Cortex of kidney (tissue), 1 donor: ENCODE data around the gene PSAP.

Experiments used
- DNase-seq: peaks from one replicate; lab custom pipeline; 2025; lab: John Stamatoyannopoulos, UW

Gene PSAP

DNA sequence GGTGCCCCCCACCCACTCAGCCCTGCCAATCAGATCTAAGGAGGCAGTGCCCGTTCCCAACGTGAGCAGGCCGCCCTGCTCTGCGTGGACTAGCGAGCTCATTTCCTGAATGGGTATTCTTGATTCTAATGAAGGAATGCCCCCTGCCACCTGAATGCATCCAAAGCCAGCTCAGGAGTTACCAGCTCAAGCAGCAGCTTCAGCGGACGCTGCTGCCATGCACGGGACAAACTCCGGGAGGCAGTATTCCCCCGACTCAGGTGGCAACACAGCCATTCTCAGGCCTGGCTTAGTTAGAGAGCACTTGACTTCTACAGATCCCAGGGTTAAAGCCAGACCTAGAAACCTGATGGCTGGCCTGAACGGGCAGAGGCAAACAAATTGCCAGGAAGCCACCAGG is 25.8 kb downstream of the PSAP start:
- no peak for DNase-seq

DNA sequence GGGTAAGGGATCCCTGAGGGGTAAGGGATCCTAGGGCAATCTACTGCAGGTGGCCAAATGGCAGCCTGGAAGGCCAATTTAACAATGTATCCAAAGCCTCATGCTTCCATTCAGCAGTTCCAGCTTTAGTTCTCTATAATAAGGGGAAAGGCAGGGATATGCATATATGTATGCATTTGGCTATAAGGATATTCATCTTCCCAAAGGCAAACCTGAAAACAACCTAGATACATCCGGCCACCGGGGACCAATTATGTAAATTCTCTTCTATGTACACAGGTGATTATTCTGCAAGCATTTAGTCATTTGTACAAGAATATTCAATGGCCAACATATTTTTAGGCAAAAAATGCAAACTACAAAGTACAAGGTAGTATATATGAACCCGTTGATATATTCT is 26.7 kb downstream of the PSAP start:
- no peak for DNase-seq

DNA sequence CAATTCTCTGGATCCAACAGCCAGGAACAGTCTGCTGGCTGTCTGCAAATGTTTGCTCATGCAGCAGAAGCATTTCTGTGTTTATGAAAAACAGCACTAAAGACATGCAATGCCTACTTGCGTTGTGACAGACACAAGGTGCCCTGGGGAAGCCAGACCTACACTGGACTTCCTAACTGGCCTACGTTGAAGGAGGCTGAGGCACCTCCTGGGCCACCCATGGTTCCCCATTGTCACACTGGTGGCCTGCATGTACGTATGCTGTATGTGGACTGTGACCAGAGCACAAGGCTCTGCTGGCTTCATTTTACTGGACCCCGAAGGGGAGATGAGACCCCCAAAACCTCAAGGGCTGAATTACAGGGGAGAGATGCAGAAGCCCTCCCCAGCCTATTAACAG is 27.7 kb downstream of the PSAP start:
- DNase-seq: no peak

DNA sequence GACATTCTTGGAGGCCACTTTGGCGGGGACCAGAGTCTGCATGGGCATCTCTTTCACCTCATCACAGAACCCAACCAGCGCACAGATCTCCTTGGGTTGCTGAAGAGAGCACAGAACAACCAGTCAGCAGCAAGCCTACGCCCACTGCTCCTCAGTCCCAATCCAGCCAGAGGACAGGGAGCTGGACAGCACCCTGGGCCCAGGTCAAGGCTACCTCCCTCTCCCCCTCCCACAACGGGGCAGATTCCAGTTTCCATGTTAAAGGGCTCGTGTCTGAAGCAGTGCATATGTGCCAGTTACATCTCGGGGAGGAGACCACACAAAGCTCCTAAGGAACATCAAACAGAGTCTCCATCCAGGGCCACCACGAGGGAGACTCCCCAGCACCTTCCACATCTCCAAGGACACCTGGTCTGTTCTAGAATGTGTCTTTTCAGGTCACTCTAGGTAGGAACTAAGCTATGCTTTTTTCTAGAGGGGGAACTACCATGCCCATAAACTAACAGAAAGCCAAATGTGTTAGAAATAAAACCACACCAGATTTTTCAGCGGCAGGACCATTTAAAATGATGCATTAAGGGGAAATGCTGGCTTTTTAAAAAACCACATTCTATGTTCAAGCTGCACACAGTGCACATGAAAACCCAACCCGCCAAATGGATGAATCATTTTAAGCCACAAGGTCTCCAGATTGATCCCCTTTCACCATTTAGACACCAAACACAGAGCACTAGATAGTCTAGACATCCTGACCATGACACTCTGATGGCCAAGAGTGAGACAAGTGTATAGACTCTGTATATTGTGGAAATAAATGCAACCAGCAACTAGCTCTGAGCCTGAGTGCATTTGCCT is 28.9 kb downstream of the PSAP start:
- no peak for DNase-seq

DNA sequence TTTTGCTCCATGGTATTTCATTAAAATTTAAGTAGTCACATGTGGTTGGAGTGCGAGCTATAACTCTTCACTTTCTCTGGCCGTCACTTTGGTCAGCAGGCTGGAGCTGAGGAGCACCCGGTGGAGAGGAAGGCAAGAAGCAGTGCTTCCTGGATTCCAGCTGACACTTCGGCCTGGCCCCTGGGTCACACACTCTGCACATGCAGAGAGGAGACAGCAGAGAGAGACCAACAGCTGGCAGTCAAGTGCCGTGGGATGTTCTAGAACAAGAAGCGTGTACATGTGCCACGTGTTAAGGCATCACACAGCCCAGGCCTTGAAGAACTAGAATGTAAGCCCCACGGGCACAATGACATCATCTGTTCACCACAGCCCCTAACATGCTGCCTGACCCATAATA is 30.1 kb downstream of the PSAP start:
- no peak for DNase-seq

DNA sequence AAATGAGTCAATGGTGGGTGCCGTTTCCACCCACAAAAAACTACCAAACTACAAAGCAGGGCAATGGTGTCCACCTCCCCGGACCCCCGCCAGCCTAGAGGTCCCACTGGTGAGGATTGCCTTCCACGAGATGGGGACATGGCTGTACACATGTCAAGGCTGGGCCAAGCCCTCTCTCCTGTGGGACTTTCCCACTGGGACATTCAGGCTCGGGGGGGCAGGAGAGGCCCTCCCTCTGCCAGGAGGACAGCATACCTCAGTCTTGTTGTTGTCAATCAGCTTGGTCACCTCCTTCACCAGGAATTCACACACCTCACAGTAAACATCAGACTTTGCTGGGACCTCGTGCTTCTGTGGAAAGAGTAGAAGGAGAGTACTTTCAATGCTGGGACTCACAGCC is 31.1 kb downstream of the PSAP start:
- DNase-seq: no peak

DNA sequence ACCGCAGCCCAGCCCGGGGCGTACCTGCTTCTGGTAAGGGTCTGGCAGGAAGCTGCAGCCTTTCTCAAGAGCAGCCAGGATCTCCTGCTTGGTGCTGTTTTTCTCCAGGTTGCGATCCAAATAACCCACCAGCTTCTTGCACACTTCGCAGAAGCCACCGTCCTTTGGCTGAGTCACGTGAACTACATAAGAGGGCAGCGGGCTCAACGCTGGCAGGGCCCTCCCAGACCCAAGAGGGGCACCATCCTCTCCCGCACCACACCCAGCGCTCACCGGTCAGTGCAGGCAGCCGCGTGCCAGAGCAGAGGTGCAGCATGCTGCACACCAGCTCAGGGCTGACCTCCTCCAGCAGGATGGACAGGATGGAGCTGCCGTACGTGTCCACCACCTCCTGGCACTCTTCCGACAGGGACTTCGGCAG is 31.6 kb downstream of the PSAP start:
- DNase-seq: no peak

DNA sequence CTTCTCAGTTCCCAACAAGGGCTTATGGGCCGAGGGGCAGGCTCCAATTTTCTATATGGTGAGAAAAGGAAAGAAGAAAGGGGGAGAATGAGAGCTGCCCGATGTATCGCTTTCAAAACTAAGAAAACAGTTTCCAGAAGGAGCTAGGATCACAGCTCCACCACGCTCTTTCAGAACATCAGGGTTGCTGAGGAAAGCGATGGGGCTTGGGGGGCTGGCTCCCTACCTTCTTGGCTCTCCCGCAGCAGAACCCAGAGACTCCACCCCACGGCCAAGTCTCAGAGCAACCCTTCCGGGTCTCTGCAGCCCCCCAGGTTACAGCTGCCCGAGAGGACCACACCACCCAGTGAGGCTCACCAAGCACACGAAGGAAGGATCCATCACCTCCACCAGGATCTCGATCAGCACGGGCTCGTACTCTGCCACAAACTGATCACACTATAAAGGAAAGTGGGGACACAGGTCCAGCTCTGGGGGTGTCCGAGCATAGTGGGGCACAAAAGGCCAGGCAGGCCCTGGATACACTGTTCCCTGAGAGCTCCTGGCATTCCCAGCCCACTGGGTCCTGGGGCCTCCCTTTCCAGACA is 32.3 kb downstream of the PSAP start:
- DNase-seq: no peak

DNA sequence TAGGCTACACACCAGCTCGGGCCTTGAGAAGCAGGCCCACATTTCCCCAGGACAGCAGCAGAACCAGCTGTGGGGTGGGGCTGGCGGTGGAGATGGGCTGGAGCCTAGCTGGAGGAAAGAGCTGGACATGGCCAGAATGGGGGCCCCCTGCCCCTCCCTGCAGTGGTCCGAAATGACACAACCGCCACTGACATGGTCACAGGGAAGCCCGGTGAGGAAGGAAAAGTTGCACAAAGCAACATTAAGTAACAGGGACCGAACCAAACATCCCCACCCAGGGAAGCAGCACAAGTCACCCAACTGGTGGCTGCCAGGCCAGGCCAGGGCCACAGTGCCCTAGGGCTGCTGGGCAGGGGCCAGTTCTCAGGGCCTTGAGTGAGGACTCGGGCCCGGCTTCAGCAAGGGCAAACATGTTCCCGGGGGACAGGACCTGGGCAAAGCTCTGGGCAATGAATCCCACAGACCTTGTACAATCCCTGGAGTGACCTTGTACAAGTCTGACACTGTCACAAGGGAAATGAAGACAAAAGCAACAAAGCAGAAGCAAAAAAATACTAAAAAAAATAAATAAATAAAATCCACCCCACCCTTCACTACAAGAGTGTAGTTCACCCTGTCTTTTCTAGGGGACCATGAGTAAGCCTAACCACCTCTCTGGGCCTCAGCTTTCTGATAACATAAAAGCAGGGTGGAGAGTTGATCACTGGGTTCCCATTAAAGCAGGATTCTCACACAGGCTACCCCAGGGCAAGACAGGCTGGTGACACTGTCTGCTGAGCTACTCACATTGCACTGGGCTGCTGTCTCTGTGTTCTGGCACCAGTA is 33.0 kb downstream of the PSAP start:
- no peak for DNase-seq

DNA sequence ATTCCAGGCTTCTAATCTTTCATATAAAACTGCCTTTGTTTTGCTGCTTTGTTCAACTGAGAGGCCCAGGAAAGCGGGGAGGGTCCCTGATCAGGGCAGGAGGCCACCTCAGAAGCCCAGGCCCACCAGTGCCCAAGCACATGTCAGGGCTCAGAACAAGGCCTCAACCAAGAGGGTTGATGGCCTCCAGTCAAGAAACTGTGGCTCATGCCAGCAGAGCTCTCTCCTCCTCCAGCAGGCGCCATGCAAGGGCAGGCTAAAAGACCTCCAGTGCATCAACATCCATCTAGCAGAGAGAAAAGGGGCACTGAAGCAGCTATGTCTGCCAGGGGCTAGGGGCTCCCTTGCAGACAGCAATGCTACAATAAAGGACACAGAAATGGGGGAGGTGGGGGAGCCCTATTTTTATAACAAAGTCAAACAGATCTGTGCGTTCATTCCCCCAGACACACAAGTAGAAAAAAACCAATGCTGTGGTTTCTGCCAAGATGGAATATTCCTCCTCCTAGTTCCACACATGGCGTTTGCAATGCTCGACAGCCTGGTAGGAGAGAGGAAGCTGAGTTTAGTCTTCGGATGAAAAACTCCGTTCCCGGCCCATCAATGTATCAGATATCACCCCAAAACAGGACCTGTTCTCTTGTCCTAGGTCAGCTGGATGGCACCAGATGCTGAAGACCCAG is 34.0 kb downstream of the PSAP start:
- DNase-seq: no peak

DNA sequence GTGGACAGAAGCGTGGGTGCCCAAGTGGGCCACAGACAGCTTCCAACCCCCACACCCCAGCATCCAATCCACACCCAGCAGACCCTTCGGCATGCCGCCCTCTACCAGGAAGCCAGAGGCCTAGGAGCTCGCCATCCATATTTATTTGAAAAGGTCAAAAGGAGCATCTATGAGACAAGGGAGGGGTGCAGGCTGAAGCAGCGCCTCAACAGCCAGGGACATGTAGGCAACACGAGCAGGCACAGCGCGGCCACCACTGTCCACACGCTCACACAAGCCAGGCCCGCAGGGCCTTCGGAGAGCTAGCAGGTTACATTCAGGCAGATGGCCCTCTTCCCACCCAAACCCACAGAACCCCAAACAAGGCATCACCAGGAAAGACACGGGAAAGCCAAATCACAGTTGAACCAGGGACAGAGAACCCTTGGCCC is 34.6 kb downstream of the PSAP start:
- no peak for DNase-seq

DNA sequence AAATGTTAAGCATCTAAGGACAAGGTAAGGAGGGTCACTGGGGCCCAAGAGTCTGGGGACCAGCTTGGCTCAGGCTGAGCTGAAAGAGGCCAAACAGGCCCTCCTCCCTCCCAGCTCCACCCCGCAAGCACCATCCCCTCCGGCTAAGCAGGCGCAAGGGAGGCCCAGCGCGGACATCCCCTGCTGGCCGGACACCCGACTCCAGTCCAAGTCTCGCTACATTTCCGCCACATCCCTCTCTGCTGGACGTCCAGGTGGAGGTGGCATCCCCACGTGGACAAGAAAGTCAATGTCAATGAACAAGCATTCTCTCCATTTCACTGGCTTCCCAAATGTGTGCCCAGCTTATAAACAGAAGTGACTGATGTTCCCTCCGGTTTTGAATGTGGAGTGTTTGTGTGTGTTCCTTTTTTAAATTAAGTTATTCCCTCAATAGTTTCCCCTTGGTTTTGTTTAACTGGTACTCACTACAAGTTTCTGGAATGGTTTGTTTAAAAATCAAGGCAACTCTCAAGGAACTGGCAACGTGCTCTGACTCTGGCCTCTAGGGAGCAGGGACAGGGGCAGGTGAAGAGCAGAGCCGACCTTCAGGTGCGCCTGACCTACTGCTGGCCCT is 35.4 kb downstream of the PSAP start:
- DNase-seq: no peak

DNA sequence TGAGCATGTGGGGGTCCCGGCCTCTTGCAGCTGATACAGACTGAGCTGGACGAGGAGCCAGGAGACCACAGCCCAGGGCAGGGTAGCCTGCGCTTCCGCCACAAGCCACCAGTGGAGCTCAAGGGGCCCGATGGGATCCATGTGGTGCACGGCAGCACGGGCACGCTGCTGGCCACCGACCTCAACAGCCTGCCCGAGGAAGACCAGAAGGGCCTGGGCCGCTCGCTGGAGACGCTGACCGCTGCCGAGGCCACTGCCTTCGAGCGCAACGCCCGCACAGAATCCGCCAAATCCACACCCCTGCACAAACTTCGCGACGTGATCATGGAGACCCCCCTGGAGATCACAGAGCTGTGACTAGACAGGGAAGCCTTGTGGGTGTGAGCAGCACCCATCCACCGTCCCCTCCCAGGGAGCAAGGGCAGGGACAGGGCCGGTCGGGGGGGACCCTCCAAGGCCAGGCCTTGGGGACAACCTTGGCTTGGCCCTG is 36.1 kb downstream of the PSAP start:
- no peak for DNase-seq

DNA sequence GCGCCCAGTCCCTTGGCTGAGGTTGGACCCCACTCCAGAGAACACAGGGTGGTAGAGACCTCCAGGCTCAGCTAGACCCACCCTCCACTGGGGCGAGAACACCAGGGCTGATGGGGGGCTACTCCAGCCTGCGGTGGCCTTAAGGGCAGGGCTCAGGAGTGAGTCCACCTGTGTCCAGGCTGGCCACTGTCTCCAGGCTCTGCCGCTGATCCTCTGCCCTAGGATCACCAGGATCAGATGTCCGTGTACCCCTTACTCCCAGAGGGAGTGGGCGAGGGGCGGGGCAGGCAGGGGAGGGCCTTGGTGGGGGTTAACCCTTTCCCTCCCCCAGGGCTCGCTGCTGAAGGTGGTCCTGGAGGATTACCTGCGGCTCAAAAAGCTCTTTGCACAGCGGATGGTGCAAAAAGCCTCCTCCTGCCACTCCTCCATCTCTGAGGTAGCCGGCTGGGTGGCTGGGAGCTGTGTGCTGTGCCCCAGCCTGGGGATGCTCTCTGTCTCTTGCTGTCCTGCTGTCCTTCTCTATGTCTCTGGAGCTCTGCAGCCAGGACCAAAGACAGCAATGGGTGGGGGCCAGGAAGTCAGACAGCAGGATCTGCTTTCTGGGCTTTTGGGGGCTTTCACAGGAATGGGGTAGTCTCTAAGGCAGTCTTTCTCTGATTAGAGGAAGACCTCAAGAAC is 38.0 kb downstream of the PSAP start:
- DNase-seq: no peak

DNA sequence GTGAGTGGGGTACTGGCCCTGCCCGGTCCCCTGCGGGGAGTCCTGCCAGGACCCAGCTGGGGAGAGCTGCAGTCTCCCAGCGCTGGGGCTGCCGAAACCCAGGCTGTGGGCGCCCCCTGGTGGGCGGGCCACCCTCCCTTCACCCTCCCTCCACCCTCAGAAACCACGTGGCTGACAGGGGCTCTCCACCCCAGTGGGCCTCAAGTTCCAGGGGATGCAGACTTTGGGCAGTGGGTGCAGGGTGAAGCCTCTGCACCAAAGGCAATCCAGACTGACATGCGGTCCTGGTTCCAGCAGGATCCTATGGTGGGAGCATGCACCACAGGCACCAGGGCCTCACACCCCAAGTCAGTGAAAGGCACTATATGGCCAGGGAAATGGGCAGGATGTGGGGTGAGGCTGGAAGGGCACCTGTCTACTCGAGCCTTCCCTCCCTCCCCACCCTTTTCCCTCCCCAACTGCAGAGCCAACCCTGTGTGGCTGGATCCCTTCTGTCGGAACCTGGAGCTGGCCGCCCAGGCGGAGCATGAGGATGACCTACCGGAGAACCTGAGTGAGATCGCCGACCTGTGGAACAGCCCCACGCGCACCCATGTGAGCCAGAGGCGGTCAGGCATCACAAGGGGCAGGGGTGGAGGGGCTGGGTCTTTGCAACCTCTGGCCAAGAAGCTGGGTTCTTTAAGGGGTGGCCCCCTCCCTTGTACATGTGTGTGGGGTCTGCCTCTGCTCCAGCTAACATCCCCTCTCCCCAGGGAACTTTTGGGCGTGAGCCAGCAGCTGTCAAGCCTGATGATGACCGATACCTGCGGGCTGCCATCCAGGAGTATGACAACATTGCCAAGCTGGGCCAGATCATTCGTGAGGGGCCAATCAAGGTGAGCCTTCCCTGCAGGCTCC is 38.8 kb downstream of the PSAP start:
- DNase-seq: no peak

DNA sequence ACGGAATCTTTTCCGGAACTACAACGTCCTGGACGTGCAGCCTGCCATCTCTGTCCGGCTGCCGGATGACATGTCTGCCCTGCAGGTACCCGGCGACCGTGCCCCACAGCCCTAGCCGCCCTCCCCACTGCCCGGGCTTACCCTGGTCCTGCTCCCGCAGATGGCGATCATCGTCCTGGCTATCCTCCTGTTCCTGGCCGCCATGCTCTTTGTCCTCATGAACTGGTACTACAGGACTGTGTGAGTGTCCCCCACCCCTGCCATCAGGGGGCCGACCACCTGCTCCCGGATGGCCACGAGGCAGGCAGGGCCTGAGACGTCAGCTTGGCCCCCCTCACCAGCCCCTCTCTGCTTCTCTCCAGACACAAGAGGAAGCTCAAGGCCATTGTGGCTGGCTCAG is 39.7 kb downstream of the PSAP start:
- no peak for DNase-seq

DNA sequence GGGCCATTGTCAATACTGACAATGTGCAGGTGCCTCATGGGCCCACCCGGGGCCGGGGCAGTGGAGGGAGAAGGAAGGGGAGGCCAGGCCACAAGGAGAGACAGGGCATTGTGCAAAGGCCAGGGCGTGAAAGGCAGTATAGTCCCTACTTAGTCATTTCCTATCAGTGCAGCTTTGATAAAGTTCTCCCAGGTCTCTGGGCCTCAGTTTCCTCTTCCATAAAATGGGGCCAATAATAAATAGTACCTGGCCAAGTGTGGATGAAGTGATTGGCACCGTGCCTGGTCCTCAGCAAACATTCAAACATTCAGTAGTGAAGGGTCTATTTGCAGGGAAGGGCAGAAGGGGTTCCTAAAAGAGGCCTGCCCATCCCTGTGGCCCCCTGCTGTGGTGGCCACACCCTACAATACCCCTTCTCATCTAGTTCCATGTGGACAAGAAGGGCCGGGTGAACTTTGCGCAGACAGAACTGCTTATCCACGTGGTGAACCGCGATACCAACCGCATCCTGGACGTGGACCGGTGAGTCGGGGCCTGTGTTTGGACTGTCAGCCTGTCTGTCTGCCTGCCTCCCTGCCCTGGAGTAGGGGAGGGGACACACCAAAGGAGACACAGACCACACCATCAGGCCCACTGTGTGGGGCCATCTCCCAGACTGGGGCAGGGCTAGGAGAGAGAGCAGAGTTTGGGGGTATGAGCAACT is 40.9 kb downstream of the PSAP start:
- DNase-seq: no peak

DNA sequence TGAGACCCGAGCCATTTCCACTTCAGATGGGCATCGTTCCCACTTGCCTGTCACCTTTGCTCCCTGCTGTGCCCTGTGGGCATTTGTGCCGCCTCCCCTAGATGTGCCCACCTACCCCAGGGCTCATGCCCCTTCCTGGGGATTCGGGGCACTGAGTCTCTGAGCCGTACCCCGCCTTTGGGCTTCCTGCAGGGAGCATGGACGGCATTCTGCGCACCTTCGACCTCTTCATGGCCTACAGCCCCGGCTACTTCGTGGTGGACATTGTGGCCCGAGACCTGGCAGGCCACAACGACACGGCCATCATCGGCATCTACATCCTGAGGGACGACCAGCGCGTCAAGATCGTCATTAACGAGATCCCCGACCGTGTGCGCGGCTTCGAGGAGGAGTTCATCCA is 41.4 kb downstream of the PSAP start:
- DNase-seq: no peak
